Keratinocyte (primary cell): Measurements from ENCODE around the gene ATMIN.

Experiments
- EZH2 ChIP-seq: IDR thresholded peaks from one replicate; pipeline ENCODE4 v1.6.1; 2012; ENCODE audit warnings: inconsistent platforms, mild to moderate bottlenecking, low read length, moderate library complexity
- TF ChIP-seq, protein P1 (sequence below), 3 experiments: IDR thresholded peaks in 1 of 3; conservative IDR thresholded peaks in 1 of 3; optimal IDR thresholded peaks in 1 of 3; 2 replicates in 2 of 3; 3 replicates in 1 of 3; pipeline versions ENCODE3 to v1.5.1; 2011; ENCODE audit warnings: low read length in 3 of 3, mild to moderate bottlenecking in 3 of 3, moderate library complexity in 2 of 3, control low read depth in 1 of 3, inconsistent platforms in 1 of 3; ENCODE audit not compliant: insufficient read depth in 2 of 3; ENCODE audit errors: extremely low read depth in 1 of 3

DNA sequence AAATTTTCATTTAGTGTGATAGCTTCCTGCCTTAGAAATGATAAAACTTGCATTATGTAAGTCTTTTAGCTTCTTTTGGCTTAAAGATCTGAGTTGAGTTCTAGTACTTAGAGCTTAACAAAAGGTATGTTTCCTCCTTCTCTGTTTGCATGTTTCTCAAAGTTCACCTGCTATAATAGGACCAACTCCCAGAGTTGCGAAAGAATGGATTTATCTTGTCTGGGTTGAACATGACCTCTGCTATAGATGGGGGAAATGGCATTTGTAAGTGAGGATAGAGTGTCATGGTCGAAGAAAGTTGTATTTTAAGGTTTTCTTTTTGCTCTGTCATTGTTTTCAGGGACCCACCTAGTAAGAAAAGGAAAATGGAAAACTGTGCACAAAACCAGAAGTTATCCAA lies 7.2 kb downstream of the ATMIN start:
- TF ChIP-seq, protein P1, sequence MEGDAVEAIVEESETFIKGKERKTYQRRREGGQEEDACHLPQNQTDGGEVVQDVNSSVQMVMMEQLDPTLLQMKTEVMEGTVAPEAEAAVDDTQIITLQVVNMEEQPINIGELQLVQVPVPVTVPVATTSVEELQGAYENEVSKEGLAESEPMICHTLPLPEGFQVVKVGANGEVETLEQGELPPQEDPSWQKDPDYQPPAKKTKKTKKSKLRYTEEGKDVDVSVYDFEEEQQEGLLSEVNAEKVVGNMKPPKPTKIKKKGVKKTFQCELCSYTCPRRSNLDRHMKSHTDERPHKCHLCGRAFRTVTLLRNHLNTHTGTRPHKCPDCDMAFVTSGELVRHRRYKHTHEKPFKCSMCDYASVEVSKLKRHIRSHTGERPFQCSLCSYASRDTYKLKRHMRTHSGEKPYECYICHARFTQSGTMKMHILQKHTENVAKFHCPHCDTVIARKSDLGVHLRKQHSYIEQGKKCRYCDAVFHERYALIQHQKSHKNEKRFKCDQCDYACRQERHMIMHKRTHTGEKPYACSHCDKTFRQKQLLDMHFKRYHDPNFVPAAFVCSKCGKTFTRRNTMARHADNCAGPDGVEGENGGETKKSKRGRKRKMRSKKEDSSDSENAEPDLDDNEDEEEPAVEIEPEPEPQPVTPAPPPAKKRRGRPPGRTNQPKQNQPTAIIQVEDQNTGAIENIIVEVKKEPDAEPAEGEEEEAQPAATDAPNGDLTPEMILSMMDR (optimal IDR thresholded peaks at IDR 0.05 in 1 of 3, IDR thresholded peaks at IDR 0.05 in 1 of 3, conservative IDR thresholded peaks at IDR 0.05 in 1 of 3; ENCODE audit: extremely low read depth in 1 of 3, insufficient read depth in 2 of 3, low read length in 3 of 3) = no peak
- TF ChIP-seq EZH2 = no peak
